ENCODE data around the gene KCNIP4. TPM values are rescaled to one million over a fixed set of nuclear protein-coding genes. Genes with fewer than 3 reads are reported as not detected.

KCNIP4 gene
- total RNA-seq, 1 donor from 2014 or later: not detected

DNA sequence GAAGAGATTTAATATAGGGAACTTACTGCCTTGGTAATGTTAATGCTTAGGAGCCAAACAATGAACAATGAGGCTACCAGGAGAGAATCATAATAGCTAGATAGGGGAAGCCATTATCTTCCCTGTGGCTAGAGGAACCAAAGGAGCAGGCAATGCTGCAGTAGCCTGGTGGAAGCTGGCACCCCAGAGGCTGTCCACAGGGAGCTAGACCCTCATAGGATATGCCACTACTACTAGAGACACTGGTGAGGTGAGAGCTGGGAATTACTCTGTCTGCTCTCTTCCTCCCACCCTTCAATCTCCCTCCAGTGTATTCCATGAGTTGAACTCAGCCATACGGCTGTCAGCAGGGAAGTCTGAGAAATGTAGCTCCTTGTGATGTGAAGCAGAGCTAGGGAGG lies 601.4 kb downstream of the KCNIP4 start:
- intact Hi-C loops (cut with micrococcal nuclease): no loop called here
- Mint-ChIP-seq H3K36me3 (ENCODE audit: low read depth) (no peaks in the 10 kb centered on the region), H3K4me3 (no peak overlapping the region), H3K27me3 (ENCODE audit: insufficient read depth) (no peaks in the 10 kb centered on the region), H3K9me3 (peaks cover 11% of the 10 kb centered on the region), H3K4me1 (ENCODE audit: low read depth) (no peaks in the 10 kb centered on the region), H3K27ac (no peak overlapping the region)
- no peak for DNase-seq (ENCODE audit: low spot score)

DNA sequence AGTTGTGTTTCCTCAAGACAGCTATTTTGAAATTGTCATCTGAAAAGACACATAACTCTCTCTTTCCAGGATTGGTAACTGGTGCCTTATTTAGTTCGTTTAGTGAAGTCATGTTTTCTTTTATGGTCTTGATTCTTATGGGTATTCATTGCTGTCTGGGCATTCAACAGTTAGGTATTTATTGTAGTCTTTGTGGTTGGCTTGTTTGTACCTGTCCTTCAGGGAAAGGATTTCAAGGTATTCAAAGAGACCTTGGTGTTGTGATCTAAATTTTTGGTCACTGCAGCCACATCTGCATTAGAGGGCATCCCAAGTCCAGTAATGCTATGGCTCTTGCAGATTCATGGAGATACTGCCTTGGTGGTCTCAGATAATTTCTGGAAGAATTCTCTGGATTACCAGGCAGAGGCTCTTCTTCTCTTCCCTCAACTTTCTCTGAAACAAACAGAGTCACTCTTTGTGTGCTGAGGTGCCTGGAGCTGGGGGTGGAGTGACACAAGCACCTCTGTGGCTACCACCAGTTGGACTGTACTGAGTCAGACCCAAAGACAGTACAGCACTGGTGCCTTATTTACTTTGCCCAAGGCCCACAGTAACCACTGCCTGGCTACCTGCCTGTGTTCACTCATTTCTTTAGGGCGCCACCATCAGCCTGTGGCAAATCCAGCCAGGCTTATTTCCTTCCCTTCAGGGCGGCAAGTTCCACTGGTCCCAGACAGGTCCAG lies 620.4 kb downstream of the KCNIP4 start:
- no peak overlapping the region for H3K4me3 Mint-ChIP-seq

DNA sequence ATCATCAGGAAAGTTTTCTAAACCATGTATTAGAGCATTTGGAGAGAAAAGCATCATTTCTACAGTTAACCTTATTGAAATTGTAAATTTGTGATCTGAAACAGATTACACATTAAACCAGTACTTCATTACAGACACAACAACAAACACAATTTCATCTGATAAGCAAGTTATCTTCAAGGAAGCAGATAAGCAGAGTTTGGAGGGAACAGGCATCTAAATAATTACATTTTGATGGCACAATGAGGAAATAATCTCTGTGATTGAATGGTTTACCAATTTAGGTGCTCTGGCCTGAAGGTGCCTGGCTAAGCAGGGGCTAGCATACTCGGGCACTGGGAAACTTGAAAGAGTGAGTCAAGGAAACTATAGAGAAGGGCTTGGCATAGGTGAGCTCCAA lies 628.5 kb downstream of the KCNIP4 start:
- no peaks in the 10 kb centered on the region for H3K4me1 Mint-ChIP-seq (ENCODE audit: low read depth)
- H3K4me3 Mint-ChIP-seq: no peak overlapping the region
- no peaks in the 10 kb centered on the region for H3K27me3 Mint-ChIP-seq (ENCODE audit: insufficient read depth)
- no peaks in the 10 kb centered on the region for H3K36me3 Mint-ChIP-seq (ENCODE audit: low read depth)
- H3K27ac Mint-ChIP-seq: no peak overlapping the region
- intact Hi-C loops (cut with micrococcal nuclease): no loop called here
- H3K9me3 Mint-ChIP-seq: peaks cover 33% of the 10 kb centered on the region
- no peak for DNase-seq (ENCODE audit: low spot score)

More for the DNA sequence above, 620.4 kb downstream of the KCNIP4 start:
- Mint-ChIP-seq H3K27ac (no peak overlapping the region), H3K36me3 (ENCODE audit: low read depth) (no peaks in the 10 kb centered on the region), H3K4me1 (ENCODE audit: low read depth) (no peaks in the 10 kb centered on the region), H3K27me3 (ENCODE audit: insufficient read depth) (no peaks in the 10 kb centered on the region), H3K9me3 (peaks cover 21% of the 10 kb centered on the region)
- intact Hi-C loops (cut with micrococcal nuclease): no loop called here
- no peak for DNase-seq (ENCODE audit: low spot score)

DNA sequence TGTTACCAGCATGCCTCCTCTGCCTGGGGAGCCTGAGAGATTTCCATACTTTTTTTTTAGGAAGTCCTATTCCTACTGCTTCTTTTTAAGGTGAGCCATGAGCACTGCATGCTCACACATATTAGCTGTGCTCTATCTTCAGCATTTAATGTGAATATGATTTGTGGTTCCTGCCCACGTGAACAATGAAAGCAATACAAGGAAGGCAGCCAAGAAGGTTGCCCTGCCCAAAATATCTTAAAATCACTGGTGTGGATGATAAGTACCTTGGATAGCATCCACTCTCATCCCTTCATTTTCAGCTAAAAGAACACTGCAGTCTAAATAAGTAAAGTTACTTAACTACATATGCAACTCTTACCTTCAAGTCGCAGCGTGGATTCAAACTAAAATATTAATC lies 640.9 kb downstream of the KCNIP4 start:
- Mint-ChIP-seq H3K4me3 (no peak overlapping the region), H3K9me3 (no peaks in the 10 kb centered on the region), H3K36me3 (ENCODE audit: low read depth) (no peaks in the 10 kb centered on the region), H3K4me1 (ENCODE audit: low read depth) (no peaks in the 10 kb centered on the region), H3K27ac (no peak overlapping the region), H3K27me3 (ENCODE audit: insufficient read depth) (peaks cover 16% of the 10 kb centered on the region)
- DNase-seq (ENCODE audit: low spot score): no peak
- intact Hi-C loops (cut with micrococcal nuclease): no loop called here

DNA sequence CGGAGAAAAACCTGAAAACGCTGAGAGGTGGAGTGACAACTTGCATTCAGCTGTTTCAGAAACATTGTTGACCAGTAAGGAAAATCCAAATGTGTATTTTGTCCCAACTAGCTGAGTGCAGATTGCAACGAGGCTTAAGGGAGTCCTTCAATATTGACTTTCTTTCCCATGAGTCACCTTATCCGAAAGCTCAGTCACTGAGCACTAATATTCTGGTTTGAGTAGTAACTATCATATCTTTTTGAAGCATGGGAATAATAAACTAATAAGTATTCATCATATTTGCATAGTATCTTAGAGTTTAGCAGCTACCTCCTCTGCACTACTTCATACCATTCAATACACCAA lies 644.1 kb downstream of the KCNIP4 start:
- H3K36me3 Mint-ChIP-seq (ENCODE audit: low read depth): no peaks in the 10 kb centered on the region
- H3K27me3 Mint-ChIP-seq (ENCODE audit: insufficient read depth): peaks cover 16% of the 10 kb centered on the region
- H3K27ac Mint-ChIP-seq: no peak overlapping the region
- H3K4me1 Mint-ChIP-seq (ENCODE audit: low read depth): no peaks in the 10 kb centered on the region
- no peaks in the 10 kb centered on the region for H3K9me3 Mint-ChIP-seq
- H3K4me3 Mint-ChIP-seq: no peak overlapping the region
- intact Hi-C loops (cut with micrococcal nuclease): no loop called here
- DNase-seq (ENCODE audit: low spot score): no peak

DNA sequence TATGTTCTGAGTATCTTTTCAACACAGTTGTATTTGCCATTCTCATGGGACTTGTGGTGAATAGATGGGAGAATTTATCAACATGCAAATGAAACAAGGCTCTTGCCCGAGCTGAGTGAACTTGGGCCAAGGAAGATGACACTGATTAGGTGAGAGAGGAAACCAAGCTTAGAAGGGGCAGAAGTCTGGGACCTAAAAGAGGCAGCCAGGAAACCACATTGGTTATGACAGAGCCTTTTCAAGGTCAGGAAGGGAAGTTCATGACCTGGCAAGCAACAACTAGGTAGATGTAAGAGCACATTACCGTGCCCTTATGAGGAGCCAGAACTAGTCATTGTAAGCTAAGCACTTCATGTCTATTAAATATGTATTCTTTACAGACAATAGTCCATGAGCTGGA lies 658.0 kb downstream of the KCNIP4 start:
- intact Hi-C loops (cut with micrococcal nuclease): no loop called here

DNA sequence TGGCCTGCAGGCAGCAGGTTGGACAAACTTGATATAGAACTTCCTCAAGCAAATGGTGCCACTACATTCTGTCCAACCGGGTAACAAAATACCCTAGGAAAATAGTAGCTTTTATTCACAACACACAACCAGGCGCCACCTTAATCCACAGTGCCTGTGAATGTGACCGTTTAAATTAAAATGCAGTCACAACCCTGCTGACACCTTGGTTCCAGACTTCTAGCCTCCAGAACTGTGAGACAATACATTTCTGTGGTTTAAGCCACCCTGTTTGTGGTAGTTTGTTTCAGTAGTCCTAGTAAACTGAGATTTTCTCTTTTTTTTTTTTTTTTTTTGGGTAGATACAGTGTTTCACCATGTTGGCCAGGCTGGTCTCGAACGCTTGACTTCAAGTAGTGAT lies 672.5 kb downstream of the KCNIP4 start:
- intact Hi-C loops (cut with micrococcal nuclease): no loop called here
- Mint-ChIP-seq H3K4me1 (ENCODE audit: low read depth) (no peaks in the 10 kb centered on the region), H3K27me3 (ENCODE audit: insufficient read depth) (no peaks in the 10 kb centered on the region), H3K36me3 (ENCODE audit: low read depth) (no peaks in the 10 kb centered on the region), H3K4me3 (no peak overlapping the region), H3K9me3 (peaks cover 15% of the 10 kb centered on the region), H3K27ac (no peak overlapping the region)
- no peak for DNase-seq (ENCODE audit: low spot score)

More for the DNA sequence above, 658.0 kb downstream of the KCNIP4 start:
- Mint-ChIP-seq H3K36me3 (ENCODE audit: low read depth) (no peaks in the 10 kb centered on the region), H3K9me3 (peaks cover 4% of the 10 kb centered on the region), H3K4me3 (no peak overlapping the region), H3K27me3 (ENCODE audit: insufficient read depth) (no peaks in the 10 kb centered on the region), H3K4me1 (ENCODE audit: low read depth) (no peaks in the 10 kb centered on the region), H3K27ac (no peak overlapping the region)
- DNase-seq (ENCODE audit: low spot score): no peak

DNA sequence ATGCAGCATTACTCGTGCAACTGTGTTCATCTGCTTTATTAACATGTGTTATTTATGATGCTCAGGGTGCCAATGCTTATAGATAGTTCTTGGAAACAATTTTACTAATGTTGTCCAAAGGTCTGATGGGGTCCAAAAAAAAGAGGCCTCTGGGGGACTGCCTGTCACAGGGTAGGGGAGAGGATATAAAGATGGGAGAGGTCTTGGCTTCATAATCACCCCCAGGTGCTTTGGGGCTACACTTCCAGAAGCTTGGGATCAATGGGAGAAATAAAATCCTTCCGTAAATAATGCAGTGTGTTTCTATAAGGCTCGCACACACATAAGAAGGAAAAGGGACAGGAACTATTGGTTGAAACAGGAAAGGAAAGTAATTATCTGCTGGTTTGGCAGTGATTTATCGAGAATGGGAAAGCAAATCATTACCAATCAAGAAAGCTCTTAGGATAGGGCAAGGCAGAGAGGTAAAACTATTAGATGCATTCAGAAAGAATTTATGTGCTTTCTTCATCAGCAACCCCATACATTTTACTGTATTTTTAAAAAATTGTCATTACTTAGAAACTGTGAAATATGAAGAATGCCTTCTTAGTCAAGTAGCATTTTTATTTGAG lies 677.0 kb downstream of the KCNIP4 start:
- intact Hi-C loops (cut with micrococcal nuclease): no loop called here
- Mint-ChIP-seq H3K9me3 (peaks cover 4% of the 10 kb centered on the region), H3K36me3 (ENCODE audit: low read depth) (no peaks in the 10 kb centered on the region), H3K4me1 (ENCODE audit: low read depth) (no peaks in the 10 kb centered on the region), H3K27ac (no peak overlapping the region), H3K27me3 (ENCODE audit: insufficient read depth) (no peaks in the 10 kb centered on the region), H3K4me3 (no peak overlapping the region)
- no peak for DNase-seq (ENCODE audit: low spot score)

DNA sequence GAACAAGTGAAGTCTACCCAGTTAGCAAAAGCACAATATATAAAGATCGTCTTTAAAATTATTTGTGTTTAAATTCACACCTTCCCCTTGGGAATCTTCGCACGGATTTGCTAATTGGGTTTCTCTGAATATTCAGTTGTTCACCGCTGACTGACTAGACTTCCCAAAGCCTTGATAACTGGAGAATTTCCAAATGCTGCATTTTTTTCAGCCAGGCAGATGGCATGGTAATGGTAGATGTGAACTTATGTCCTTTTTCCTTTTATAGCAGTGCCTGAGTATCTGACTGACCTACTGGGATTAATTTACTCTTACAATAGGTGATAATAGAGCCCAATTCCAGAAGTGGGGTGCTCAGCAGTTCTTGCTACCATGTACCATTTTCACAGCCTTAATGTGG lies 700.2 kb downstream of the KCNIP4 start:
- no peaks in the 10 kb centered on the region for H3K4me1 Mint-ChIP-seq (ENCODE audit: low read depth)
- no peak overlapping the region for H3K4me3 Mint-ChIP-seq
- H3K27me3 Mint-ChIP-seq (ENCODE audit: insufficient read depth): no peaks in the 10 kb centered on the region
- intact Hi-C loops (cut with micrococcal nuclease): no loop called here
- H3K9me3 Mint-ChIP-seq: peaks cover 4% of the 10 kb centered on the region
- H3K27ac Mint-ChIP-seq: no peak overlapping the region
- no peaks in the 10 kb centered on the region for H3K36me3 Mint-ChIP-seq (ENCODE audit: low read depth)
- no peak for DNase-seq (ENCODE audit: low spot score)

DNA sequence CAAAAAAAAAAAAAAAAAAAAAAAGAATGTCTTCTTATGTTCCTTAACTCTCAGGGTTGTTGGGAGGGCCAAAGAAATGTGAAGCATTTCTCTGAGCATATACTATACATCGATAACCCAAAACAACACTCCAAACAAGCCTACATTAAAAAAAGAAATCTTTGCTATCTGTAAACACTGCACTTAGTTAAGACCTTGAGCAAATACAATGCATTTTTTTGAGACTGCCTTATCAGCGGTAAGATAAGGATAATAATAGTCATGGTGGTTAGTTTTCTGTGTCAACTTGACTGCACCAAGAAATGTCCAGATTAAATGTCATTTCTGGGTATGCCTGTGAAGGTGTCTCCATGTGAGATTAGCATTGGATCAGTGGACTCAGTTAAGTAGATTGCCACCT lies 706.4 kb downstream of the KCNIP4 start:
- Mint-ChIP-seq H3K9me3 (peaks cover 3% of the 10 kb centered on the region), H3K27me3 (ENCODE audit: insufficient read depth) (no peaks in the 10 kb centered on the region)

DNA sequence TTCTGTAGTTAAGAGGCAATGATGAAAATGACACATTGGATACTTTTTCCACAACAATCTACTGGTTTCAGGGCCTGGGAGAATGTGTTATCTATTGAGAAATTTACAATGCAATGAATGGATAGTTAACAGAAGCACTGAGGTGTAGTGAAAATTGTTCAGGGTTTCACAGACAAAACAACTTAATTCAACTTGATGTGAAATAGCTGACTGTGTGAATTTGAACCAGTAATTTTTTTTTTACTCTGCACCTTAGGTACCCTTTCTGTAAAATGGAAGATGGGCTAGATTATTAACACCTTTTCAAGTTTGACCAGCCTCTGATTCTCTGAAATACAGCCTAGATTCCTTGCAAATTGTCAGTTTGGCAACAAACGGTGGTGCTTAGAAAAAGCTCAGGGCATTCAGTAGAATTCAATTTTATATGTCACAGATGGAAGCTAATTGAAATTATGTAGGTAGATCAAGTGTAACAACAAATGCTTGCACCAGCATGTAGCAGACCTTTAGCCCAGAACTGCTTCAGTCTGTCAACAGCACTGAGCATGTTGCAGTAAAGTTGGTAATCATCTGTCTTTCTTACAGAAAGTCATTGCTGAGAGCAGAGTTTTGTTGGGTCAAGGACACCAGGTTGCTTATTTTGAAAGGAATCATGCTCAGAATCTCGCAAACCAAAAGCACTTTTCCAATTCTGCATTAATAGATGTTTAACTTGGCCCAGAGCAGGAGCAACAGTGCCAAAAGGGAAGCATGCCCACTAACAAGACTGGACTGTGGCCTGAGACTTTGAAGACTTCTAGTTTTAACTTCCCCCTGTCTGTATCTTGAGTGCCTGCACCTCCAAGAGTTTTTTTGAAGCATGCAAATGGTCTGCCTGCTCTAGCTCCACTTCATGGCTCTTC lies 721.7 kb downstream of the KCNIP4 start:
- no peaks in the 10 kb centered on the region for H3K27me3 Mint-ChIP-seq (ENCODE audit: insufficient read depth)
- no peaks in the 10 kb centered on the region for H3K36me3 Mint-ChIP-seq (ENCODE audit: low read depth)
- no peak overlapping the region for H3K27ac Mint-ChIP-seq

More for the DNA sequence above, 706.4 kb downstream of the KCNIP4 start:
- DNase-seq (ENCODE audit: low spot score): no peak
- no peaks in the 10 kb centered on the region for H3K36me3 Mint-ChIP-seq (ENCODE audit: low read depth)
- H3K27ac Mint-ChIP-seq: no peak overlapping the region
- H3K4me3 Mint-ChIP-seq: no peak overlapping the region
- H3K4me1 Mint-ChIP-seq (ENCODE audit: low read depth): no peaks in the 10 kb centered on the region
- intact Hi-C loops (cut with micrococcal nuclease): no loop called here

DNA sequence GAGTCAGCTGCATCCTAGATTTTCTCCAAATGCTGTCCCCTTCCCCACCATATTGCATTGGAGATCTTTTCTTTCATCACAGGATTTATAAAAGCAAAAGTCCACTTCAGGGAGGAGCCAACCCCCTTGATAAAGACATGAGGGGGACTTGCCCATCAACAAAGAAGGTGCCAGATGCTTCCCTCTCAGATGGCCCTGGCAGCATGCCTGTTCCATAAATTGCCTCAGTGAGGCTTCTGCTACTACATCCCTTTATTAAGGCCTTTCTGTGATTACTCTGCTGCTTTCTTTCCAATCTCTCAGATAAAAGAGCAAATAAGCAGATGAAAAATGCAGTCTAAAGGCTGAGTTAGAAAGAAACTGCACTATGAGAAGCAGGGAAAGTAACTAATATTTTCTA lies 736.7 kb downstream of the KCNIP4 start:
- Mint-ChIP-seq H3K9me3 (peaks cover 11% of the 10 kb centered on the region), H3K36me3 (ENCODE audit: low read depth) (no peaks in the 10 kb centered on the region), H3K27ac (no peak overlapping the region), H3K4me3 (no peak overlapping the region), H3K27me3 (ENCODE audit: insufficient read depth) (no peaks in the 10 kb centered on the region), H3K4me1 (ENCODE audit: low read depth) (no peaks in the 10 kb centered on the region)
- intact Hi-C loops (cut with micrococcal nuclease): no loop called here
- no peak for DNase-seq (ENCODE audit: low spot score)

More for the DNA sequence above, 721.7 kb downstream of the KCNIP4 start:
- H3K4me1 Mint-ChIP-seq (ENCODE audit: low read depth): no peaks in the 10 kb centered on the region
- H3K9me3 Mint-ChIP-seq: peaks cover 4% of the 10 kb centered on the region
- H3K4me3 Mint-ChIP-seq: no peak overlapping the region
- intact Hi-C loops (cut with micrococcal nuclease): no loop called here
- no peak for DNase-seq (ENCODE audit: low spot score)

DNA sequence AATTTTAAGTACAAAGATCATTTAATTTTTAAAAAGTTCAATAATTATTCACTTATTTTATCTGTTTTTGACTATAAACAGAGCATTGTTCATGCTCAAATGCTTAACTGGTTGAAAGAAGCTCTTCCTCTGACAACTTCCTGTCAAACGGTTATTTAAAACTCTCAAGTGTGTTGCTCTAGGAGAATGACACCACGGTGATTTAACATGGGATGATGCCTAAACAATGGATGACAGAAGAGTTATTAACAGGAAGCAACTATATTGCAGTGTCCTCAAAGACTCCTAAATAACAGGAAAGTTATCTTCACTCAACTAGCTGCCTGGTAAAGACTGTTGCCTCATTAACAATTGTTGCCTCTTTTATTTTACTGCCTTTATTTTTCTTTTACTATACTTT lies 738.7 kb downstream of the KCNIP4 start:
- no peak overlapping the region for H3K4me3 Mint-ChIP-seq
- no peaks in the 10 kb centered on the region for H3K27me3 Mint-ChIP-seq (ENCODE audit: insufficient read depth)
- intact Hi-C loops (cut with micrococcal nuclease): no loop called here
- peaks cover 5% of the 10 kb centered on the region for H3K9me3 Mint-ChIP-seq
- H3K36me3 Mint-ChIP-seq (ENCODE audit: low read depth): no peaks in the 10 kb centered on the region
- no peak overlapping the region for H3K27ac Mint-ChIP-seq
- no peak for DNase-seq (ENCODE audit: low spot score)
- no peaks in the 10 kb centered on the region for H3K4me1 Mint-ChIP-seq (ENCODE audit: low read depth)
